ENCODE data around the gene P3H4.

The P3H4 gene

GRCh38 chr17:41769985-41770384 lies 41.8 kb downstream of the P3H4 start:
- DNase-seq, result no peak

- DNase-seq, result no peak
These were observed 42.3 kb downstream of the P3H4 start for GRCh38 chr17:41769346-41769862.

GRCh38 chr17:41768682-41769288 lies 43.0 kb downstream of the P3H4 start:
- no peak for DNase-seq

- DNase-seq, result no peak
These were observed 44.3 kb downstream of the P3H4 start for GRCh38 chr17:41767324-41768042.

GRCh38 chr17:41766135-41766534 lies 45.6 kb downstream of the P3H4 start:
- no peak for DNase-seq

- no peak for DNase-seq
These were observed 48.4 kb downstream of the P3H4 start for GRCh38 chr17:41763327-41763726.

- no peak for DNase-seq
These were observed 48.9 kb downstream of the P3H4 start for GRCh38 chr17:41762841-41763240.

- no peak for DNase-seq
These were observed 49.4 kb downstream of the P3H4 start for GRCh38 chr17:41762391-41762790.

- no peak for DNase-seq
These were observed 50.9 kb downstream of the P3H4 start for GRCh38 chr17:41760878-41761277.

GRCh38 chr17:41758601-41759000 lies 53.1 kb downstream of the P3H4 start:
- no peak for DNase-seq

- no peak for DNase-seq
These were observed 57.7 kb downstream of the P3H4 start for GRCh38 chr17:41754066-41754465.
